MCF 10A (cell line): ENCODE measurements around the gene CCNI2. TPM values are rescaled to one million over a fixed set of nuclear protein-coding genes. Genes with fewer than 3 reads are reported as not detected.

ENCODE experiments used
- total RNA-seq: library from RNA; stranded (reverse); gene quantifications from 2 replicates; pipeline ENCODE4 v1.2.3, GENCODE V29; 2022

Gene CCNI2
- total RNA-seq, 1 experiment from 2014 or later = 0.16 TPM

Other genes starting within 250 kb of the CCNI2 start
- not detected in 2 replicates for gene IL5, start 203.9 kb upstream of the CCNI2 start, total RNA-seq
- gene RAD50, start 190.4 kb upstream of the CCNI2 start, total RNA-seq = 145 TPM in 2 replicates
- not detected in 2 replicates for gene IL13, start 89.3 kb upstream of the CCNI2 start, total RNA-seq
- gene IL4, start 73.4 kb upstream of the CCNI2 start, total RNA-seq = not detected in 2 replicates
- 23.9 and 31.5 TPM in 2 replicates for gene KIF3A, start 9.9 kb upstream of the CCNI2 start, total RNA-seq
- gene SEPTIN8, start 29.8 kb downstream of the CCNI2 start, total RNA-seq = 34.8 and 53.1 TPM in 2 replicates
- not detected in 2 replicates for gene SOWAHA, start 65.9 kb downstream of the CCNI2 start, total RNA-seq
- 20.5 and 22.7 TPM in 2 replicates for gene SHROOM1, start 83.2 kb downstream of the CCNI2 start, total RNA-seq
- gene GDF9, start 119.0 kb downstream of the CCNI2 start, total RNA-seq = 0.51 and 0.79 TPM in 2 replicates
- 974 and 1,181 TPM in 2 replicates for gene UQCRQ, start 119.2 kb downstream of the CCNI2 start, total RNA-seq
- 2.9 and 3.2 TPM in 2 replicates for gene LEAP2, start 126.2 kb downstream of the CCNI2 start, total RNA-seq
- gene AFF4, start 216.2 kb downstream of the CCNI2 start, total RNA-seq = 200 and 206 TPM in 2 replicates